ENCODE measurements around the gene WIPF1.
"Not testable (repeated sequence)": the region's sequence is repeated elsewhere in the genome, so short reads cannot be mapped to it uniquely, and the experiment has no call there.

Gene WIPF1

DNA sequence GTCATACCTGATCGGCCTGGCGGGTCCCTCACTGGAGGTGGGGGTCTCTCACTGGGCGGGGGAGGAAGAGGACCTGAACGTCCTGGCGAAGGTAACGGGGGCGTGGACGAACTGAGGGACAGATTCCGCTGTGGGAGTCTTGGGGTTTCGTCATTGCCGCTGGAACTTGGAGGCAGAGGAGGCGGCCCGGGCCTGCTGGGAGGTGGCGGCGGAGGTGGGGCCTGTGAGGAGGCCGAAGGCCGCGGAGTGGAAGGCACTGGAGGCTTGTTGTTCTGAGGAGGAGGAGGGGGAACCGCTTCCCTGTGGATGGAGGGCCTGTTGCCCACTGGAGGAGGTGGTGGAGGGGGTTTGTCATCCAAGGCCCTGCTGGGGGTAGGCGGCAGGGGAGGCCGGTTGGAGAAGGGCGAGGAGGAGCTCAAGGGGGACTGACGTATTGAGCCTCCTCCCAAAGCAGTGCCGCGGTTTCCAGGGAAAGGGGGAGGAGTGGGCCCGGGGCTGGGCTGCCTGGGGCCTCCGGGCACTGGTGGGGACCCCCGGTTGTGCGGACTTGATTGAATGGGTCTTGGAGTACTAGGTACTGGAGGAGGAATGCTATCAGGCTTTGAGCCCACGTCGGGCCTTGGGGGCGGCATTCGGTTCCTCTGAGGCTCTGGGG, 25.8 kb downstream of the WIPF1 start:
- no peak for DNase-seq (ENCODE audit: low read depth)

DNA sequence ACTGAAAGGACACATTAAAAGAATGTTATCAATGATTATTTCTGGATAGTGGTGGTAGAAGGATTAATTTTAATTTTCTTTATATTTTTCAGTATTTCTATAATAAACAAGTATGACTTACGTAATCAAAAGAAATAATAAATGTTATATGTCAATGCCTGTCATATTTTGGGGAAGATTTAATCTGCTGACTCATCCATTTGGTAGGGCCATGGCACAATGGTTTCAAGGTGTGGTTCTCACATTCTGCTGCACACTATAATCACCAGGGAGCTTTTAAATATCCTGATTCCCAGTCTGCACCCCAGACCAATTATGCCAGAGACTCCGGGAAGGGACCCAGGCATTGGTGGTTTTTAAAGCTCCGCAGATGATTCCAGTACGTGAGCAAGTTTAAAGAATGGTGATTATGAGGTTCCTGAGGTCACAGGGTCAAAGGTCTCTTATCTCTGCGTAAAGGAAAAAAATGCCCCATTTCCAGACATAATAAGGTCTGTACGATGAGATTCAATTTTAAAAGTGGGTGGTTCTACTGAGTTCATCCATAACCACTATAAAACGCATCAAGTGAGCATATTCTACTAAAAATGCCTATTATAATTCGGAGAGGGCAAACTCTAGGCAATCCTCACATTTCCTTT, 27.2 kb downstream of the WIPF1 start:
- no peak for DNase-seq (ENCODE audit: low read depth)

GRCh38 chr2:174569678-174570077, 27.9 kb downstream of the WIPF1 start:
- DNase-seq (ENCODE audit: low read depth), result no peak

DNA sequence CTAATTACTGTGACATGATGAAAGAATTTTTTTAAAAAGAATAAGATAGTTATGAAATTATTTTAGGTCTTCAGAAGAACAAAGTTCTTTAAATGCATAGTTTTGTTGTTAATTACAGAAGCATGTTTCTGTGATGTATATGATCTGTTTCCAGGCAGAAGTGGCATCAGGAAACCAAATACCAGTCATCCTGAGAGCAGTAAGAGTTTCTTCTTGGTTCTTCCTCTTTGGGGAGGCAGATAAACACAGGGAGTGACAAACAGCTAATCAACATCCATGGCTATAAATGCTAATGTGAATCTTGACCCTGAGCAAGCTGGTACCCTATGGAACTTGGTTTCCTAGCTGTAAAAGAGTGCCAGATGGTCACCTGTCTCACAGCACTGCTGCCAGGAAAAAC, 29.2 kb downstream of the WIPF1 start:
- DNase-seq (ENCODE audit: low read depth), result no peak

DNA sequence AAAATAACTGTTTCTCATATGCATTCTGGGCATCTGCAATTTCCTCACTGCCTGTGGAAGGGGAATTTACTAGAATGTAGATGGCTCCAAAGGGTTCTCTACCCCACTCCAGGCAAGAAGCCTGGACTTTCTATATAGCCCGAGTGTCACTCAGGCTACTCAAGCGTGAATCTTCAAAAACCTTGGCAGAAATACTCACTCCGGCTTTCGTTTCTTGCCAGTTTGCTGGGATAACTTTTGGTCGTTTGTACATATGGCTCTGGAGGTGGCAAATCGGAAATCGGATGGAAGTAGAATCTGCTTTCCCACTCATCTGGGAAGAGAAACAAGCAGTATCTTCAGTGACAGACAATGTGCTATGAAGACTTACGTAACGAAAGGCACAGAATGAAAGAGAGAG, 30.7 kb downstream of the WIPF1 start:
- DNase-seq (ENCODE audit: low read depth), result no peak

DNA sequence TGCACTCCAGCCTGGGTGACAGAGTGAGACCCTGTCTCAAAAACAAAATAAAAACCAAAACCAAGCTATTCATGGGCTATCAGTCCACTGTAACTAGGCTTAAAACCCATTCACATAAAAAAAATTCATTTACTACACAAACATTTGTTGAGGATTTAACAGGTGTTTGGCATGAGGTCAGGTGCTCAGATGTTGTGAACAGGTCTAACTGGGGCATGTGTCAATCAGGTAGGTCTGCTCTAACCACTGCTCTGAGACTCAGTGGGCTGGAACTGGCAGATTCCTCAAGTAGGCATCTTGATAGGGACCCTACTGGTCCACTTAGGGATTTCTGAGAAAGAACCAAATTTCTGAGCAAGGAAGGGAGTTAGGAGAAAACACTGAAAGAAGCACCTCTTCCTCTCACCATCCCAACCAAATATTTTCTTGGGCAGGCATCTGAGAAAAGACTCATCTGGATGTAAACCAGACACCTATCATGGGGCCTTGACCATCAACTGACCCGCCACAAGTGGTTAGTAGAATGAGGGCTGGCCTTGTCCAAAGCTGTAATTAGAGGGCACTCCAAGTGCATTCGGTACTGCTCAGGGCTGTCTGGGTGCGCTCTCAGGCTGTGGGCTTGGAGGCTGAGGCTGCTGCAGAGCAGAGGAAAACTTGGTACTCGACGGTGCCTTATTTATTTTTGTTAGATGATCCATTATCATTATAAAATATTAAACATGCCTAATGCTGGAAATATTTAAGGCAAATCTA, 33.9 kb downstream of the WIPF1 start:
- DNase-seq (ENCODE audit: low read depth), result no peak

- no peak for DNase-seq (ENCODE audit: low read depth)
Measured at GRCh38 chr2:174561972-174562370, 35.6 kb downstream of the WIPF1 start.

- DNase-seq (ENCODE audit: low read depth), result peak; percentile 89
Measured at GRCh38 chr2:174561283-174561971, 36.2 kb downstream of the WIPF1 start.

- DNase-seq (ENCODE audit: low read depth), result no peak
Measured at GRCh38 chr2:174560737-174561136, 36.9 kb downstream of the WIPF1 start.

DNA sequence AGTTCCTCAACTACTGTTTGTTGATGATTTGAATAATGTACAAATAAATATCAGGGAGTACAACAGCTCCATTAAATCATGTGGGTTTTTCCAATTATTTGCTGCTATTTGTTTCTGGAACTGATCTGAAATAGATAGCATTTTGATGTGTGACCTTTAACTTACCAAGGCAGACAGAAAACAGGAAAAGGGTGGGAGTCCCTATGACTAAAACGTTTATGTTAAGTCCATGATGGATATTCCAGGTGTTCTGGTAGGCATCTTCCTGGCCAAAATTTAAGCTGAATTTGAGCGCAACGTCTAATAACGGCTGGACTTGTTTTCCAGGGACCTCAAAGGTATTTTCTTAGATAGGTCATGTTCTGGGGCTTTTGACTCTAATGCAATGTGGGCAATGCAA, 41.6 kb downstream of the WIPF1 start:
- DNase-seq (ENCODE audit: low read depth), result no peak

DNA sequence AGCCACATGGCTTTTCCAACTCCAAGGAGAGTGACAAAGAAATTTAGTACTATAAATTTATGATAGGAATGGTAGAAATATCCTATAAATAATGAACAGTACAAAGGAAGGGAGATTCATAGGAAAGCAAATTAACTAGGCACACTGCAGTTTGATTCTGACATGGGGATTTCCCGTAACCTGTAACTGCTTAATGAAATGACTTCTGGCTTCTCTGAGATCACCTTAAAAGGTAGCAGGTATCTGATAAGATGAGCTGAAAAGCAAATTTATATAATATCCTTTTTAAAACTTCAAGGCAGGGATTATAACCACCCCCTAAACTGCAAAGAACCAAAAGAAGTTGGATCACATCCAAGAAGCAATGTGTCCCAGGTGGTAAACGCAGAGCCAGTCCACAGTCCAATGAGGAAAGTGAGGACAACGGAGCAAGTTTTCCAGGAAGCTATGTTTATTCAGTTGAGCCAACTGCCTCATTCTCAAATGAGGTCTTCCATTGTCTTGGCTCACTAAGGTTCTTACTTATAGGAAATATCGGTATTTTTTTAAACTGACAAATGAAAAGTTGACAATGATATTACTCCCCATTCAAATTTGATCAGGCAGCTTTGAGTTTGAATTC, 43.0 kb downstream of the WIPF1 start:
- no peak for DNase-seq (ENCODE audit: low read depth)

DNA sequence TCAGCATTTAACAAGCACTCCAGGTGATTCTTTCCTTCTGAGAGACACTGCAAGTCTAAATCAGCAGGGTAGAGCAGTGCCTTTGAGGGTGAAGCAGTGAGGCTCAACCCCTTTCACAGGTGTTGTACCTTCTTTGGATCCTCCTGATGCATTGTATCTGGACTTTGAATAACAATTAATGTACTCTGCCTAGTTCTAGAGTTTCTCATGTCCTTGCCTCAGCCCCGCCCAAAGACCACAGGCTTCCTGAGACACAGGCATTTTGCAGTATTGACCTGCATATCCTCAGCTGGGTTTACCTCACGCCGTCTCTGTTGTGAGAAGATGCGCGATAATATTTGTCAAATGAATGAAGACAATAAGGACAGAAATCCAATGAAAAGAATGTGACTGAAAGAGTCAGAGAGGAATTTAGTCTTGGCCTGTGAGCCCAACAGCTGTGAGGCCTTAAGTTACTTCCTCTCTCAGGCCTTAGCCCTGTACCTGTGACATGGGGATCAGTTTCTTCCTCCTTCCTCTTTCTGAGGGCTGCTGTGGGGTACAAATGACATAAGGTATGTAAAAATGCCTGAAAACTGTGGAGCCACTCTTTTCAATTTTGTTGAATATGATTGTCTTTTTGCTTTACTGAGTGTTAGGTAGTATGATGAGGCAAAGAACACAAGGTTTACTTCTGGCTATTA, 43.7 kb downstream of the WIPF1 start:
- no peak for DNase-seq (ENCODE audit: low read depth)

GRCh38 chr2:174552880-174553279, 44.7 kb downstream of the WIPF1 start:
- no peak for DNase-seq (ENCODE audit: low read depth)

- no peak for DNase-seq (ENCODE audit: low read depth)
Measured at GRCh38 chr2:174551697-174552096, 45.9 kb downstream of the WIPF1 start.

DNA sequence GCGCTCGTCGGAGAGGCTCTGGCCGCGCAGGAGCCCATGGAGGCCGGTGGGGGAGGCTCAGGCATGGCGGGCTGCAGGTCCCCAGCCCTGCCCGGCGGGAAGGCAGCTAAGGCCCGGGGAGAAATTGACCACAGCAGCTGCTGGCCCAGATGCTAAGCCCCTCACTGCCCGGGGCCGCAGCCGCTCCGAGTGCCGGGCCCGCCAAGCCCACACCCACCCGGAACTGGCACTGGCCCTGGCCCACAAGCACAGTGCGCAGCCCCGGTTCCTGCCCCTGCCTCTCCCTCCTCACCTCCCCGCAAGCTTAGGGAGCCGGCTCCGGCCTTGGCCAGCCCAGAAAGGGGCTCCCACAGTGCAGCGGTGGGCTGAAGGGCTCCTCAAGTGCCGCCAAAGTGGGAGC, 49.0 kb downstream of the WIPF1 start:
- not testable (repeated sequence) for DNase-seq (ENCODE audit: low read depth)

- not testable (repeated sequence) for DNase-seq (ENCODE audit: low read depth)
Measured at GRCh38 chr2:174548021-174548420, 49.6 kb downstream of the WIPF1 start.

DNA sequence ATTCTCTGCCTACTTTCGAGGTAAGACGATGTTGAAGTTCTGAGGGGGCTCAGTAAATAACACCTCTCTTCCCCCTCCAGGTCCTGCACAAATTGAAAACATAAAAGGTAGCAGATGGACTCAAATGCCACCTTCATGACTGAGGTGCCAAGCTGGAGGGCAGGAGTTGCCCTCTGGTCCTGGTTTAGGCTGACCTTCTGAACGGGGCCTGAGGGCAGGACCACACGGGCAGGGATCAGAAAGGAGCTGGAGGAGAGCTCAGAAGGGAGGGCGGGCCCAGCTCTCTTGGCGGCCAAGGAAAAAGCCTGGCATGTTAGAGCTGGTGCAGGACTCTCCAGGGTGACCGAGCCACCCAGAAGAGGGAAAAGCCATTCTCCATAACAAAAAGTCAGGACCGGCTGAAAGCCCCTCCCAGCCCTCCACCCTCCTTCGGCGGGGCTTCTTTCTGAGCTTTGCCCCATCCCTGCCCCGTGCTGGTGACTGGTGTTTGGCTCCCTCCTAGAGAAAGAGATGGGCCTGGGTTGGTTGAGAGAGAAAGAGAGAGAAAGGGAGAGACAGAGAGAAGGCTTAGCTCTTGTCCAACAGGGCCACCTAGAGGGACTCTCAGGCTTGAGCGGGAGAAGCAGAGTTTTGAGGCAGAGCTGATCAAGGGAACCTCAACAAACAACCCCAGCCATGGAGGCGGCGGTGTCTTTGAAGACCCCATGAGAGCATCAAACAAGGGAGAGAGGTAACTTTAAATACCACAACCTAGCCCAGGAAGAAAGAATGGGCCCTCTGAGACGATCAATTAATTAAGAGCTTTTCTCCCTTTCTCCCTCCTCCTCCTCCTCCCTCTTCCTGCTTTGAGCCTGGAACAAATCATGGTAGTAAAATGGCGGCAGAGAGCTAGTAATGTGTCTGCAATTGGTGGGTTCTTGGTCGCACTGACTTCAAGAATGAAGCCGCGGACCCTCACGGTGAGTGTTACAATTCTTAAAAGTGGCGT, 50.8 kb downstream of the WIPF1 start:
- no peak for DNase-seq (ENCODE audit: low read depth)

- DNase-seq (ENCODE audit: low read depth), result no peak
Measured at GRCh38 chr2:174545240-174545639, 52.4 kb downstream of the WIPF1 start.

- DNase-seq (ENCODE audit: low read depth), result no peak
Measured at GRCh38 chr2:174544802-174545201, 52.8 kb downstream of the WIPF1 start.

GRCh38 chr2:174544156-174544555, 53.4 kb downstream of the WIPF1 start:
- no peak for DNase-seq (ENCODE audit: low read depth)
